Peyer's patch (tissue), 4 donors: Measurements from ENCODE around the gene C6orf47. TPM values are rescaled to one million over a fixed set of nuclear protein-coding genes. Genes with fewer than 3 reads are reported as not detected.

Source experiments
- DNase-seq, 3 donors: peaks; one replicate each; pipeline ENCODE4 v3.0.0-alpha.2; 2017 to 2019
- H3K27ac ChIP-seq, 4 donors: fragments of 200-600 bp; sonication (generic); one replicate each; pipeline ENCODE4 v1.5.1; 2016 to 2019
- H3K27me3 ChIP-seq, 2 donors: fragments of 200-600 bp; sonication (generic); one replicate each; pipeline ENCODE4 v1.5.1; 2019
- H3K36me3 ChIP-seq, 3 donors: fragments of 200-600 bp; sonication (generic); one replicate each; pipeline ENCODE4 v1.5.1; 2016 to 2019
- H3K4me1 ChIP-seq, 4 donors: fragments of 200-600 bp; sonication (generic); one replicate each; pipeline ENCODE4 v1.5.1; 2016 to 2019
- H3K4me3 ChIP-seq, 4 donors: fragments of 200-600 bp; sonication (generic); 1 replicate in 3 of 4; 2 replicates in 1 of 4; pipeline ENCODE4 v1.5.1; 2016 to 2019; ENCODE audit warnings: mild to moderate bottlenecking in 1 of 4
- H3K9me3 ChIP-seq, 4 donors: fragments of 200-600 bp; sonication (generic); one replicate each; pipeline ENCODE4 v1.5.1; 2016 to 2019; ENCODE audit warnings: mild to moderate bottlenecking in 1 of 4
- CTCF ChIP-seq, 6 experiments: fragments of 450-650 bp in 4 of 6; fragments of 200-600 bp in 2 of 6; sonication (generic) in 1 of 6; IDR thresholded peaks; one replicate each; pipeline ENCODE4 v1.5.1; 2017 to 2019; ENCODE audit warnings: antibody characterized with exemption in 6 of 6, mild to moderate bottlenecking in 3 of 6, moderate library complexity in 1 of 6
- POLR2A ChIP-seq, 2 donors: fragments of 450-650 bp; IDR thresholded peaks; one replicate each; pipeline ENCODE4 v1.5.1; 2017; ENCODE audit warnings: antibody characterized with exemption in 2 of 2, mild to moderate bottlenecking in 2 of 2, moderate library complexity in 2 of 2
- total RNA-seq, 4 donors: library from RNA; depleted of rRNA; stranded (reverse); fragments of >200 nt; gene quantifications; one replicate each; pipeline ENCODE4 v1.1.0, GENCODE V29; 2016

The C6orf47 gene
- total RNA-seq, 4 donors from 2014 or later: 26.4 to 46.7 (median 37.2) TPM

DNA sequence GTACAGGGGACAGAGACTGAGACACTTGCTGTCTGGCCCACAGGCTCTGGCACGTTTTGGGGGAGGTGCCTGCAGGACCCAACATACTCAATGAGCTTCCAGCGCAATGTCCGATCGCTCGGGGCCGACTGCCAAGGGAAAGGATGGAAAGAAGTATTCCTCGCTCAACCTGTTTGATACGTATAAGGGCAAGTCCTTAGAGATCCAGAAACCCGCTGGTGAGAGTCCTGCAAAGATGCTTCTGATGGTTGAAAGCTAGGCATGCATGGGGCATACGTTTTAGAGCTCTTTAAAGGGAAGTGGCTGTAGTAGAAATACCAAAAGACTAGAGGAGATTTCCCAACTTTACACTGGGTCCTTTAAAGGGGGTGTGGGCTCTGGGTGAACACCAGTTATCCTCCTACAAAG lies 37.9 kb downstream of the C6orf47 start:
- no peak for DNase-seq
- Histone ChIP-seq H3K27ac (peak overlapping the region in 1 of 4 donors; percentile 38), H3K9me3 (no peaks in the 10 kb centered on the region), H3K36me3 (peaks cover 0 to 50% (median 0%) of the 10 kb centered on the region in 3 donors), H3K4me1 (peaks cover 0 to 16% (median 0%) of the 10 kb centered on the region in 4 donors), H3K27me3 (no peaks in the 10 kb centered on the region), H3K4me3 (no peak overlapping the region)
- TF ChIP-seq POLR2A (IDR thresholded peaks at IDR 0.05) (no peak), CTCF (IDR thresholded peaks at IDR 0.05) (no peak)

DNA sequence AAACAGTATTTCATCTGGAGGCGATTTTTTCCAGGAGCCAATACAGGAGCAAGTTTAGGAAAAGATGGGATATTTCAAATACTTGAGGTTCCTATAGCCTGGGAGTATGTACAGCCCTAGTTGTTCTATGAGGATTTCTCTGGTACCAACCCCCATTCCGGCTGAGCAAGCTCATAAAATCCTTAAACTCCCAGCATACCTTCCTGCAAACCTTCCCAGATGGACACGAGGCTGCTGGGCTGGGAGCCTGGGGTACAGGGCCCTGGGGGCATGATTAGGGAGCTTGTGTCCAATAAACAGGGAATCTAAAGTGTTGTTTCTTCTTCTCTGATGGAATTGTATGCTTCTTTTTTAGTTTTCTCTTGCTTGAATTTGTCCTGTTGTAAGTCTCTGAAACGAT lies 38.6 kb downstream of the C6orf47 start:
- Histone ChIP-seq H3K27ac (peak overlapping the region; percentile 38 to 99 (median 96)), H3K27me3 (no peaks in the 10 kb centered on the region), H3K36me3 (peaks cover 0 to 44% (median 0%) of the 10 kb centered on the region in 3 donors), H3K4me1 (peaks cover 0 to 16% (median 0%) of the 10 kb centered on the region in 4 donors), H3K4me3 (peak overlapping the region in 2 of 4 donors; percentile 89 to 100), H3K9me3 (no peaks in the 10 kb centered on the region)
- TF ChIP-seq POLR2A (IDR thresholded peaks at IDR 0.05) (no peak), CTCF (IDR thresholded peaks at IDR 0.05) (no peak)
- DNase-seq: no peak

DNA sequence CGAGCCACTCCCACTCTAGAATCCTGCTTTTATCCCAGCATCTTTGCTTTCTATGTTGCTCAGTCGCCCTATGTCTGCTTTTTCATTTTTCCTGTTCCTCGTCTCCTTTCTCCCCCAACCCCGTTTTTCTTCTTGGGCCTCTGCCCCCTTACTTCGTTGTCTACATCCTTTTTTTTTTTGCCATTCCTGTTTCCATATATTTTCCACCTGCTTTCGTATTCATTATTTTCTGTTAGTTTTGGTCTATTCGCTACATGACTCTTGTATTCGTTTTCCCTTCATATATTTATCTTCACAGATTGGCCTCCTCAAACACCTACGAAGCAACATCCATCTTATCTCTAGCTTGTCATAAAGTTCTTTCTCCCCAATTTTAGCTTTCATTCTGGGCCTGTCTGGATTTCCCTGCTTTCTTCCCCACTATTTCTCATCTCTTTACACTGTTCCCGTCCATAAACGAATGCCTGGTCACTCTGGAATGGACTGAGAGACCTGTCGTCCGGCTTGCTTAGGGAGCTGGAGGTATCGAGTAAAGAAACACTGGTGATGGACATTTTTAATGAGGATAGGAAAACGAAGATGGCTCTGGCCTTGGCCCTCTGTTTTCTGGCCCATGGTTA lies 39.1 kb downstream of the C6orf47 start:
- peaks cover 0 to 16% (median 0%) of the 10 kb centered on the region in 4 donors for H3K4me1 ChIP-seq
- H3K9me3 ChIP-seq: no peaks in the 10 kb centered on the region
- DNase-seq: no peak
- H3K4me3 ChIP-seq: peak overlapping the region; percentile 54 to 100 (median 88)
- TF ChIP-seq CTCF (IDR thresholded peaks at IDR 0.05) (no peak), POLR2A (IDR thresholded peaks at IDR 0.05) (no peak)
- H3K36me3 ChIP-seq: peaks cover 0 to 38% (median 0%) of the 10 kb centered on the region in 3 donors
- H3K27me3 ChIP-seq: no peaks in the 10 kb centered on the region
- H3K27ac ChIP-seq: peak overlapping the region; percentile 95 to 99 (median 98)

GRCh38 chr6:31620586-31621319 lies 39.8 kb downstream of the C6orf47 start, which contains the start of gene PRRC2A:
Gene PRRC2A, plus strand, starts transcription at chr6:31620715. Its CDS starts 2,075 bp downstream, at chr6:31622790.
- Histone ChIP-seq H3K4me1 (peaks cover 0 to 16% (median 3%) of the 10 kb centered on the region in 4 donors), H3K4me3 (peak within 1 kb of the TSS; percentile 54 to 100 (median 88)), H3K27ac (peak within 1 kb of the TSS; percentile 95 to 99 (median 98)), H3K27me3 (no peaks in the 10 kb centered on the region), H3K9me3 (no peaks in the 10 kb centered on the region), H3K36me3 (peaks cover 0 to 31% (median 0%) of the 10 kb centered on the region in 3 donors)
- TF ChIP-seq CTCF (IDR thresholded peaks at IDR 0.05) (peak in 1 of 6 experiments; percentile 2), POLR2A (IDR thresholded peaks at IDR 0.05) (peak; percentile 44 to 56)
- peak in 2 of 3 donors; percentile 81 to 89 for DNase-seq

- peak overlapping the region; percentile 54 to 100 (median 88) for H3K4me3 ChIP-seq
- peaks cover 0 to 21% (median 7%) of the 10 kb centered on the region in 4 donors for H3K4me1 ChIP-seq
- H3K27ac ChIP-seq: peak overlapping the region; percentile 95 to 99 (median 98)
- H3K9me3 ChIP-seq: no peaks in the 10 kb centered on the region
- DNase-seq: peak; percentile 98 to 99 (median 98)
- TF ChIP-seq CTCF (IDR thresholded peaks at IDR 0.05): peak in 2 of 6 experiments; percentile 22 to 28
- peak; percentile 85 to 94 for TF ChIP-seq POLR2A (IDR thresholded peaks at IDR 0.05)
- peaks cover 0 to 24% (median 0%) of the 10 kb centered on the region in 3 donors for H3K36me3 ChIP-seq
- no peaks in the 10 kb centered on the region for H3K27me3 ChIP-seq
These were observed 40.6 kb downstream of the C6orf47 start for GRCh38 chr6:31619805-31620585.
